Breast epithelium (tissue), 4 donors: Measurements from ENCODE around the gene ENG. TPM values are rescaled to one million over a fixed set of nuclear protein-coding genes. Genes with fewer than 3 reads are reported as not detected.

Experiments used
- DNase-seq, 2 donors: peaks; one replicate each; pipeline ENCODE4 v3.0.0-alpha.2; 2019; ENCODE audit warnings: low spot score in 2 of 2
- H3K27ac ChIP-seq, 2 donors: fragments of 200-600 bp; sonication (generic) in 1 of 2; one replicate each; pipeline ENCODE4 v1.5.1; 2016 to 2019; ENCODE audit warnings: mild to moderate bottlenecking in 1 of 2
- H3K27me3 ChIP-seq, 2 donors: fragments of 200-600 bp; sonication (generic) in 1 of 2; one replicate each; pipeline versions ENCODE4 v1.5.1 to v1.6.0; 2017 to 2019; ENCODE audit warnings: control low read depth in 1 of 2, mild to moderate bottlenecking in 1 of 2
- H3K36me3 ChIP-seq: fragments of 200-600 bp; one replicate; pipeline ENCODE4 v1.5.1; 2019
- H3K4me1 ChIP-seq, 2 donors: fragments of 200-600 bp; sonication (generic); one replicate each; pipeline ENCODE4 v1.5.1; 2016 to 2019; ENCODE audit warnings: control low read depth in 1 of 2
- H3K4me3 ChIP-seq, 3 donors: fragments of 200-600 bp; sonication (generic); 1 replicate in 2 of 3; 2 replicates in 1 of 3; pipeline ENCODE4 v1.5.1; 2016 to 2019; ENCODE audit warnings: mild to moderate bottlenecking in 3 of 3, moderate library complexity in 2 of 3
- H3K9me3 ChIP-seq, 2 donors: fragments of 200-600 bp; sonication (generic) in 1 of 2; one replicate each; pipeline ENCODE4 v1.5.1; 2016 to 2019; ENCODE audit warnings: control low read depth in 1 of 2
- CTCF ChIP-seq, 3 donors: fragments of 450-650 bp; IDR thresholded peaks; one replicate each; pipeline ENCODE4 v1.5.1; 2016 to 2017; ENCODE audit warnings: antibody characterized with exemption in 3 of 3, mild to moderate bottlenecking in 3 of 3, moderate library complexity in 3 of 3
- POLR2A ChIP-seq: fragments of 450-650 bp; IDR thresholded peaks from one replicate; pipeline ENCODE4 v1.6.1; 2016; ENCODE audit warnings: antibody characterized with exemption, mild to moderate bottlenecking, moderate library complexity
- POLR2AphosphoS5 ChIP-seq, 3 donors: sonication (generic); formaldehyde crosslinking; IDR thresholded peaks; one replicate each; pipeline ENCODE4 v1.6.1; 2017; ENCODE audit warnings: antibody characterized with exemption in 3 of 3
- intact Hi-C: fragments of 100-400 bp; cut with DNase I; formaldehyde crosslinking; loops from one replicate; pipeline ENCODE4 v1.15.1; 2023; ENCODE audit warnings: low total_unique reads
- total RNA-seq, 3 donors: library from RNA; depleted of rRNA; stranded (reverse); fragments of >200 nt; gene quantifications; one replicate each; pipeline ENCODE4 v1.1.0, GENCODE V29; 2016

Gene ENG
- total RNA-seq, 3 donors from 2014 or later: 21.5 to 50.8 (median 30.9) TPM

GRCh38 chr9:127890053-127890452 is 35.6 kb upstream of the ENG start:
- DNase-seq: no peak
- intact Hi-C loops: no loop called here
- Histone ChIP-seq H3K36me3 (peaks cover 21% of the 10 kb centered on the region), H3K4me3 (no peak overlapping the region), H3K9me3 (peaks cover 4 to 12% of the 10 kb centered on the region in 2 donors), H3K27me3 (no peaks in the 10 kb centered on the region), H3K27ac (no peak overlapping the region), H3K4me1 (no peaks in the 10 kb centered on the region)
- TF ChIP-seq CTCF (IDR thresholded peaks at IDR 0.05) (no peak), POLR2A (no peak), POLR2AphosphoS5 (IDR thresholded peaks at IDR 0.05) (no peak)

DNA sequence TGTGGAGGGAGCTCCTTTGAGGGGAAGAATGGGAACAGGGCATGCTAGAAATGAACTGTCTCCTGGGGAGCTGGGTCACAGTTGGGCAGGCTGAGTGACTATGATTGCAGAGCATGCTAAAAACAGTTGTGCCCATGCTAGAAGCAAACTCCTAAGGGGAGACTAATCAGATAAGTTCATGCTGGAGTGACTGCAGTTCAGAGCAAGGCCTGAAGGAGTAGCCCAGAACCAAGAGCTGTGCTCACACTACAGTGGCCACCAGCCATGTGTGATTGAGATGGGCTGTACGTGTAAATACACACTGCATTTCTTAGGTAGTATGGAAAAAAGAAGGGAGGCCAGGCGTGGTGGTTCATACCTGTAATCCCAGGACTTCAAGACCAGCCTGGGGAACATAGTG is 33.3 kb upstream of the ENG start:
- H3K36me3 ChIP-seq: peaks cover 9% of the 10 kb centered on the region
- H3K9me3 ChIP-seq: peaks cover 2% of the 10 kb centered on the region in 2 donors

GRCh38 chr9:127886401-127886972 is 32.0 kb upstream of the ENG start:
- no peak for DNase-seq
- H3K27me3 ChIP-seq: no peaks in the 10 kb centered on the region
- no peaks in the 10 kb centered on the region for H3K9me3 ChIP-seq
- intact Hi-C loops: no loop called here
- H3K4me3 ChIP-seq: no peak overlapping the region
- peaks cover 0 to 3% of the 10 kb centered on the region in 2 donors for H3K4me1 ChIP-seq
- TF ChIP-seq POLR2AphosphoS5 (IDR thresholded peaks at IDR 0.05) (no peak), POLR2A (no peak), CTCF (IDR thresholded peaks at IDR 0.05) (no peak)
- H3K27ac ChIP-seq: peak overlapping the region in 1 of 2 donors; percentile 71
- H3K36me3 ChIP-seq: peaks cover 9% of the 10 kb centered on the region

More for the DNA sequence above, 33.3 kb upstream of the ENG start:
- DNase-seq: no peak
- intact Hi-C loops: no loop called here
- no peak overlapping the region for H3K27ac ChIP-seq
- peaks cover 0 to 3% of the 10 kb centered on the region in 2 donors for H3K4me1 ChIP-seq
- H3K4me3 ChIP-seq: no peak overlapping the region
- TF ChIP-seq CTCF (IDR thresholded peaks at IDR 0.05): no peak
- H3K27me3 ChIP-seq: no peaks in the 10 kb centered on the region

DNA sequence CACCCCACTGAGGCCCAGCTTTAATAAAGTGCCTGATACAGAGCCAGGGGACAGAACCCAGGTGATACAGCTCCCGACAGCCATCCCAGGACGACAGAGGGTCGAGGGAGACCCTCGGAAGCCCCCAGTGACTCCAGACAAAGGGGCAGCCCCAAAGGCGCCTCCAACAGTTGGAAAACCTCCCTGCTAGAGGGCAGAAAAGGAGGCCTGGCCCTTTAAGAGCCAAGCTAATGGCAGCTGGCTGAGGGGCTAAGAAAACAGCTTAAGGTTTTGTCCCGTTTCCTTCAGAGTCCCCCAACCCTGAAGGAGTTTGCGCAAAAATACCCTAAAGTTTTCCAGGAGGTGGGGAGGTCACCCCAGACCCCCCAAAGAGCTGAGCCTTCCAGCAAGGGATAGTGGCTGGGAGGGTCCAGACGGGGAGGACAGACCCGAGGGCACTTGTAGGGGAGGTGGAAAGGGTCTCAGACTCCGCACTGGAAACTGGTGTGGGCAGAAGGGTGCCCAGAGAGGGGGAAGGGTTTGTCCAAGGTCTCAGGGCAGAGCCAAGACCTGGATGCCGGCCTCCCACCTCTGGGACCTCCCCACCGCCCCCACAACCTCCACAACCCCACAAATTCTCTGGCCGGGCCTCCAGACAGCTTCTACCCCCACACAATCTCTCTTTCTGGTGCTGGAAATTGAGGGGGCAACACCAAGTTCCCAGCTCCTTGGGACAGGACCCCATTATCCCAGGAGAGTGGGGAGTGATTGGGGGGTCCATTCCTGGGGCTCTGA is 31.2 kb upstream of the ENG start:
- peak overlapping the region; percentile 17 to 71 for H3K27ac ChIP-seq
- H3K27me3 ChIP-seq: no peaks in the 10 kb centered on the region
- no peaks in the 10 kb centered on the region for H3K9me3 ChIP-seq
- intact Hi-C loops: no loop called here
- H3K36me3 ChIP-seq: peaks cover 9% of the 10 kb centered on the region
- no peak for TF ChIP-seq POLR2A
- no peak for TF ChIP-seq POLR2AphosphoS5 (IDR thresholded peaks at IDR 0.05)
- TF ChIP-seq CTCF (IDR thresholded peaks at IDR 0.05): no peak
- DNase-seq: no peak
- H3K4me1 ChIP-seq: peaks cover 0 to 3% of the 10 kb centered on the region in 2 donors
- no peak overlapping the region for H3K4me3 ChIP-seq

GRCh38 chr9:127884976-127885490 is 30.6 kb upstream of the ENG start:
- Histone ChIP-seq H3K36me3 (peaks cover 6% of the 10 kb centered on the region), H3K4me1 (peaks cover 0 to 3% of the 10 kb centered on the region in 2 donors), H3K4me3 (no peak overlapping the region), H3K27me3 (no peaks in the 10 kb centered on the region), H3K9me3 (no peaks in the 10 kb centered on the region), H3K27ac (peak overlapping the region; percentile 15 to 71)
- no peak for TF ChIP-seq POLR2AphosphoS5 (IDR thresholded peaks at IDR 0.05)
- no peak for TF ChIP-seq POLR2A
- no peak for TF ChIP-seq CTCF (IDR thresholded peaks at IDR 0.05)
- DNase-seq: no peak
- intact Hi-C loops: no loop called here
